NB4 (cell line): ENCODE measurements around the gene KCNG2.

Experiments
- DNase-seq: peaks from one replicate; pipeline ENCODE4 v3.0.0; 2010; ENCODE audit warnings: low read depth
- H3K4me3 ChIP-seq: one replicate; pipeline ENCODE4 v1.5.1; 2011; ENCODE audit warnings: mild to moderate bottlenecking, low read depth, low read length, moderate library complexity
- MYC ChIP-seq: IDR thresholded peaks from 2 replicates; pipeline ENCODE4 v1.6.1; 2011; ENCODE audit warnings: low read depth, low read length
- POLR2A ChIP-seq: IDR thresholded peaks from 2 replicates; pipeline ENCODE4 v1.6.1; 2011; ENCODE audit warnings: mild to moderate bottlenecking; ENCODE audit not compliant: insufficient read length; ENCODE audit errors: extremely low read depth
- TF ChIP-seq, protein P1 (sequence below): IDR thresholded peaks from one replicate; pipeline ENCODE4 v1.5.1; 2012; ENCODE audit warnings: low read depth, low read length
- TF ChIP-seq, protein P2 (sequence below): IDR thresholded peaks from 2 replicates; pipeline ENCODE4 v1.6.1; 2011; ENCODE audit warnings: low read depth, low read length

KCNG2 gene

DNA sequence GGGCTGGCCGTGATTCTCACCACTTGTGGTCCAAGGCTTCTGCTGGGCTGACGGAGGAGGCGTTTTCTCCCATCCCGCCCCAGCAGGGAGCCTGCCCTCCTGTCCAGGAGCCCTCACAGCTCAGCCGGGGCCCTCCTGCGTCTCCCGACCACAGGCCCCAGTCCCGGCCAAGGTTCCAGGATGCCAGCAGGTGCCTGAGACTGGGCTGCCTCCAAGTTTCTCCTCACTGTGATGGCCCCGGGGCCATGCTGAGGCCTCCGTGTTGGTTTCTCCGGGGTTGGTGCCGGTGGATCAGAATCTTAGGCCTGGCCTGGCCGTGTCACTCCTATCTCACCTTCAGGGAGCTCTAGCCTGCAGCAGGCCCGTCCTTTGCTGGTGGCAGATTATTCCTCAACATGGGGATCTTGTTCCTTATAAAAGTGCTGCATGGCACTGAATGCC, 5.9 kb downstream of the KCNG2 start:
- TF ChIP-seq, protein P1, sequence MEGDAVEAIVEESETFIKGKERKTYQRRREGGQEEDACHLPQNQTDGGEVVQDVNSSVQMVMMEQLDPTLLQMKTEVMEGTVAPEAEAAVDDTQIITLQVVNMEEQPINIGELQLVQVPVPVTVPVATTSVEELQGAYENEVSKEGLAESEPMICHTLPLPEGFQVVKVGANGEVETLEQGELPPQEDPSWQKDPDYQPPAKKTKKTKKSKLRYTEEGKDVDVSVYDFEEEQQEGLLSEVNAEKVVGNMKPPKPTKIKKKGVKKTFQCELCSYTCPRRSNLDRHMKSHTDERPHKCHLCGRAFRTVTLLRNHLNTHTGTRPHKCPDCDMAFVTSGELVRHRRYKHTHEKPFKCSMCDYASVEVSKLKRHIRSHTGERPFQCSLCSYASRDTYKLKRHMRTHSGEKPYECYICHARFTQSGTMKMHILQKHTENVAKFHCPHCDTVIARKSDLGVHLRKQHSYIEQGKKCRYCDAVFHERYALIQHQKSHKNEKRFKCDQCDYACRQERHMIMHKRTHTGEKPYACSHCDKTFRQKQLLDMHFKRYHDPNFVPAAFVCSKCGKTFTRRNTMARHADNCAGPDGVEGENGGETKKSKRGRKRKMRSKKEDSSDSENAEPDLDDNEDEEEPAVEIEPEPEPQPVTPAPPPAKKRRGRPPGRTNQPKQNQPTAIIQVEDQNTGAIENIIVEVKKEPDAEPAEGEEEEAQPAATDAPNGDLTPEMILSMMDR, result no peak
- no peak for TF ChIP-seq MYC
- no peak for TF ChIP-seq POLR2A
- TF ChIP-seq, protein P2, sequence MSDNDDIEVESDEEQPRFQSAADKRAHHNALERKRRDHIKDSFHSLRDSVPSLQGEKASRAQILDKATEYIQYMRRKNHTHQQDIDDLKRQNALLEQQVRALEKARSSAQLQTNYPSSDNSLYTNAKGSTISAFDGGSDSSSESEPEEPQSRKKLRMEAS, result no peak

DNA sequence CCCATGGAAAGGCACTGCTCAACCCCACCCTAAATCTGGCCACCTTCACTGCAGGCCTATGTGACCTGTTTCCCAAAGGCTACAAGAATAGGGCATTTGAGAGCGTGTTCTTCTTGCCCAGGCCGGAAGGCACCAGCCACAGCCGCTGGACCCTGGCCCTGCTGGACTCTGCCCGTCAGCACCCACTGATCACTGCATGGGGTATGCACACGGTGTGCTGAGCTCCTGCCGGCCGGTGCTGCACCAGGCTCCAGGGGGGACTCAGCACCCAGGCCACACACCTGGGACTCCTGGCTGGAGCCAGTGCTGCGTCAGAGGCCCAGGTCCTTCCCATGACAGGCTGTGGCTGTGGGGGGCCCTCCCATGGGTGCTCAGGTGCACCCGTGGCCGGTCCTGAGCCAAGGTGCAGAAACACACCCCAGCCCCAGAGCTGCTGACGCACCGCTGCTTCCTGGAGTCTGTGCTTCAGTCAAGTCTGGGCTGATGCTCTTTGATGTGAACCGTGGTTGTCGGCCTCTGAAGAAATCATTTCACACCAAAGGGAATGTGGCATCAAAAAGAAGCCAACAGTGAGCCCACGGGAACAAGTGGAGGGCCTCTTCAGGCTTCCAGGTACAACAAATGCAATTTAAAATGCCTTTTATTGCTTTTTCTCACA, 6.5 kb downstream of the KCNG2 start:
- no peak for TF ChIP-seq MYC
- TF ChIP-seq POLR2A, result no peak
- TF ChIP-seq, protein P2, result no peak
- no peak overlapping the region for H3K4me3 ChIP-seq
- no peak for DNase-seq

More for the DNA sequence above, 5.9 kb downstream of the KCNG2 start:
- no peak for DNase-seq
- H3K4me3 ChIP-seq, result no peak overlapping the region

DNA sequence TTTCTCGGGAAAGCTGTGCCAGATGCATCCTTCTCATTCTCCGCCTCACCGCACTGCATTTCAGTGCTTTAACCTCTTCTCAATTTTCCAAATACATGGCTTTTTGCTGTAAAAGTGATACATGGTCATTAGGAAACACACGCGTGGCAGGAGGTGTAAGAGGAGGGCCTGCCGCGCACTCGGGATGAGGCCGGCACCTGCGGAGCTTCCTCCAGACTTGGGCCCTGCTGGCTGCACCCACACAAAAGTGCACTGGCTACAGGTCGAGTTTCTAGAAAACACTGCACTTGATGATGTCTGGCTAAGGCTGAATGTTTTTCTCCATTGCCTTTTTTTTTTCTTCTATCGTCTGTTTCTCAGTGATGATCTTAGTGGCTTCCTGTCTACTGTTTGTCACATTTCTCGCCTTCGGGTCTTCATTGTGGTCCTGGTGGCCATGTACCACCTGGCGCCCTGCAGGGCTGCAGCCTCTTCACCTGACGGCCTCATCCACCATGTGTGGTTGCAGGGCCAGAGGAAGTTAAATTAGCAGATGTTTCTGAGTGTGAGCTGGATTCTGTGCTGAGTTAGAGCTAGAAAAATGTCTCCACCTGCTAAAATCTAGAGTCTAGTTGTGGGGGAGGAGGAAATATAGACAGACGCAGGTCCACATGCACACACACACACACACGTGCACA, 7.6 kb downstream of the KCNG2 start:
- no peak for DNase-seq
- TF ChIP-seq, protein P1, result no peak
- no peak for TF ChIP-seq MYC
- TF ChIP-seq, protein P2, result no peak
- TF ChIP-seq POLR2A, result no peak
- no peak overlapping the region for H3K4me3 ChIP-seq

DNA sequence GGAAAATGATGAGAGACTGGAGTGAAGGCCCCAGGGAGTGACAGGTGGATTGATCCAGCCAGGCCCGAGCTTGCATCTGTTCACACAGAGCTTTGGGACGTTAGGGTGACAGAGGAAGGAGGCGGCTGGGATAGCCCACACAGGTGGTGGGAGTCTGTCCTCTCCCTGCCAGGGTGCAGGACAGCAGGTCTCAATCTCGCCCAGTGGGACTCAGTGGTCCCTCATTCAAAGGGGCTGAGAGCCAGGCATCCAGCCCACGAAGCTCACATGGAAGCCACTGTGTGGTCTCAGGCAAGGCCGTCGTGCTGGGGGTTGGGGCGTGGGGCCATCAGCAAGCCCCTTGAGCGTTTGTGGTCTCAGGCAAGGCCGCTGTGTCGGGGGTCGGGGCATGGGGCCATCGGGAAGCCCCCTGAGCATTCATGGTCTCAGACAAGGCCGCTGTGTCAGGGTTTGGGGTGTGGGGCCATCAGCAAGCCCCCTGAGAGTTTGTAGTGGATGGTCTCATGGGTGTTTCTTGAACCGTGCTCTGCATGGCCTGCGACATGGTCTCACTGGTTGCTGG, 8.3 kb downstream of the KCNG2 start:
- DNase-seq, result no peak
- H3K4me3 ChIP-seq, result no peak overlapping the region
- TF ChIP-seq MYC (no peak), POLR2A (no peak)
- TF ChIP-seq, protein P2, result no peak
- TF ChIP-seq, protein P1, result no peak

DNA sequence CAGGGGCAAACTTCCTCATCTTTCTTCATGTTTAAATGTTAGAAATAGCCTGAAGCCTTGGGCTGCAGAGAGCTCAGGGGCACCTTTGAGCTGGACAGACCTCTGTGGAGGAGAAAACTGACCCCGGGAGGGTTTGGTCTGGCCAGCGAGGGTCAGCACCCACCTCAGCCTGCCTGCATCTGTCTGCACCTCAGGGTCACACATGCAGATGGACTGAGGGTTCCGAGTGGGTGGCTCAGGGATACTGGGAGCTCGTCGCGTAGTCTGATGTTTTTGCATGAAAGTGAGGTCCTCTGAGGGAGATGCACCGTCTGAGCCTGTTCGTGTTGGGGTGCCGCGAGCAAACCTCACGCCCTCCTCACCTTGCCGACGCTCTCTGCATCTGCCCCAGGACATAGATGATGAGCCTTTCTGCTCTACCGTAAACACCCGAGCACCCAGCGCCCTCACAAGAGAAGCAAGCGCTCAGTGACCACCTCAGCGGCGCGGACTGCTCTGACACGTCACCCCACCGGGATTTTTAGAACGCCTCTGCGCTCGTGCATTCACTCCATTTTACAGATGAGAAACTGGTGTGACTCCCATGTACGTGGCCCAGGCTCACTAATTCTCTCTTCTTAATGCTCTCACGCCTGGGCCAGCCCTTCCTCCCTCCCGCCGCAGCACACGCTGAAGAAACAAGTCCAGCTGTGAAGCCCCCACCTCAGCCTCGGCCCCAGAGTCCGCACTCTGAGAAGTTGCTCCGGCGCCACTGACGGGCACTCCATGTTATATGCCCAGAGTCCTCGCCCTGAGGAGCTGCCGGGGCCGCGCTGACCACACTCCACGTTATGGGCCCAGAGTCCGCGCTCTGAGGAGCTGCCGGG, 9.5 kb downstream of the KCNG2 start:
- no peak for DNase-seq
- TF ChIP-seq MYC (no peak), POLR2A (no peak)
- TF ChIP-seq, protein P2, result no peak
- TF ChIP-seq, protein P1, result no peak
- no peak overlapping the region for H3K4me3 ChIP-seq
